ENCODE data around the gene PDZD8.

DNA sequence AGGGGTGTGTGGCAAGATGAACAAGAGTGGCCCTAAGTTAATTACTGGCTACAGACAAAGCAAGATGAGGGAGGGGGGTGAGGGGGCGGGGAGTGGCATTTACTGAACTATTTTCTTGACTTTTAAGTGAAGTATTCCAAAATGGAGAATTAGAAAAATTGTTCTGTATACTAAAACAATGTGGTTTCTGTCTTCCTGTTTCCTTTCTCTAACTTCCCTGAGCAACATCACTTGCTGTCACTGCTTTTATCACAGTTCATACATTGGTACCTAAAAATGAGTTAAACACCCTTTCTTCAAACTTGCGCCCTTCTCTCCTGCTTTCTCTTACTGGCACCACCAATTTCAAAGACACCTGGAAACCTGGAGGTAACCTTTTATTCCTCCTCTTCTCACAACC is 21.6 kb downstream of the PDZD8 start:
- TF ChIP-seq POLR2A (IDR thresholded peaks at IDR 0.05; ENCODE audit: low read depth, low read length): no peak
- no peak for TF ChIP-seq POLR2AphosphoS5 (IDR thresholded peaks at IDR 0.05; ENCODE audit: low read depth, low read length)
- no peak for TF ChIP-seq POU2F2 (IDR thresholded peaks at IDR 0.05; ENCODE audit: low read depth, low read length)

Data from GM12891 (cell line).